ENCODE measurements around the gene FNDC11.

GRCh38 chr20:63586797-63587196 lies 32.8 kb downstream of the FNDC11 start:
- TF ChIP-seq, protein P1, sequence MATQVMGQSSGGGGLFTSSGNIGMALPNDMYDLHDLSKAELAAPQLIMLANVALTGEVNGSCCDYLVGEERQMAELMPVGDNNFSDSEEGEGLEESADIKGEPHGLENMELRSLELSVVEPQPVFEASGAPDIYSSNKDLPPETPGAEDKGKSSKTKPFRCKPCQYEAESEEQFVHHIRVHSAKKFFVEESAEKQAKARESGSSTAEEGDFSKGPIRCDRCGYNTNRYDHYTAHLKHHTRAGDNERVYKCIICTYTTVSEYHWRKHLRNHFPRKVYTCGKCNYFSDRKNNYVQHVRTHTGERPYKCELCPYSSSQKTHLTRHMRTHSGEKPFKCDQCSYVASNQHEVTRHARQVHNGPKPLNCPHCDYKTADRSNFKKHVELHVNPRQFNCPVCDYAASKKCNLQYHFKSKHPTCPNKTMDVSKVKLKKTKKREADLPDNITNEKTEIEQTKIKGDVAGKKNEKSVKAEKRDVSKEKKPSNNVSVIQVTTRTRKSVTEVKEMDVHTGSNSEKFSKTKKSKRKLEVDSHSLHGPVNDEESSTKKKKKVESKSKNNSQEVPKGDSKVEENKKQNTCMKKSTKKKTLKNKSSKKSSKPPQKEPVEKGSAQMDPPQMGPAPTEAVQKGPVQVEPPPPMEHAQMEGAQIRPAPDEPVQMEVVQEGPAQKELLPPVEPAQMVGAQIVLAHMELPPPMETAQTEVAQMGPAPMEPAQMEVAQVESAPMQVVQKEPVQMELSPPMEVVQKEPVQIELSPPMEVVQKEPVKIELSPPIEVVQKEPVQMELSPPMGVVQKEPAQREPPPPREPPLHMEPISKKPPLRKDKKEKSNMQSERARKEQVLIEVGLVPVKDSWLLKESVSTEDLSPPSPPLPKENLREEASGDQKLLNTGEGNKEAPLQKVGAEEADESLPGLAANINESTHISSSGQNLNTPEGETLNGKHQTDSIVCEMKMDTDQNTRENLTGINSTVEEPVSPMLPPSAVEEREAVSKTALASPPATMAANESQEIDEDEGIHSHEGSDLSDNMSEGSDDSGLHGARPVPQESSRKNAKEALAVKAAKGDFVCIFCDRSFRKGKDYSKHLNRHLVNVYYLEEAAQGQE (IDR thresholded peaks at IDR 0.05; ENCODE audit: insufficient replicate concordance, low read depth) = no peak
- TF ChIP-seq CTCF (IDR thresholded peaks at IDR 0.05; ENCODE audit: insufficient read depth, low read length) = no peak
- no peak for TF ChIP-seq POLR2AphosphoS5 (IDR thresholded peaks at IDR 0.05; ENCODE audit: low read depth)
- TF ChIP-seq SPI1 (IDR thresholded peaks at IDR 0.05; ENCODE audit: borderline replicate concordance, low read depth) = no peak
- no peak for TF ChIP-seq GABPA (IDR thresholded peaks at IDR 0.05; ENCODE audit: low read depth)
